ENCODE results near the gene SLC1A7.

The SLC1A7 gene

DNA sequence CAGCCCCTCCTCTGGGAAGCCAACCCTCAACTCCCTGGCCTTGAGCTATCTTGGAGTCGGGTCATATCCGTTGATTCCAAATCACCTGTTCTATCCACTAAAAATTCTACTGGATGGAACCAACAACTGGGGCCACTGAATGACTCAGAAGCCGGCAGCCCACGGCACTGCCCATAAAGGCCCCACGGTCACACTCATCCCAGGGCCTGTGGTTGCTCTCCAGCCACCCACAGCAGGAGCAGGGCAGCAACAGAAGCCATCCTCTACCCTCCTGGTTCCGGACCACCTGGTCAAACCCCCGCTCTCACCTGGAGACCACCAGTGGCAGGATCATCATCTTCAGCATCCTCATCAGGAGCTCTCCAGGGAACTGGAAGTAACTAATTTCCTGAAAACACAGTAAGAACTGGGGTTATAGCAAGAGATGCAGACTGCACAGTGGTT lies 8.4 kb downstream of the SLC1A7 start:
- no peak for DNase-seq (ENCODE audit: low spot score)

GRCh38 chr1:53133261-53134041 lies 9.0 kb downstream of the SLC1A7 start:
- no peak for DNase-seq (ENCODE audit: low spot score)

DNA sequence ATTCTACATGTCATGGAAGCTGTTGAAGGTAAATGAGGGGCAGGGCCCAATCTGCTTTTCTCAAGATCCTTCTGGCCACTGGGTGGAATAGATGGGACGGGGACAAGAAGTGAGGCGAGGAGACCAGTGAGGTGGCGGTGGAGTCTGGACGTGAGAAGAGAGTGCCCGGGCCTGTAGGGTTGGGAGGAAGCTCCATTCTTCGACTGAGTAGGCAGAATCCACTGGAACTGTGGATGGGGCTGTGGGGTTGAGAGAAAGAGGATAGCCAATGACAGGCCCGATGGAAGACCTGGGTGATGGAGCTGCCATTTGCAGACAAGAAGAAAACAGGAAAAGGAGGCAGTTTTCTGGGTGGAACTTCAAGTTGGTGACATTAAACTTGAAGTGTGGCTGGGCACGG lies 10.3 kb downstream of the SLC1A7 start:
- no peak for DNase-seq (ENCODE audit: low spot score)

DNA sequence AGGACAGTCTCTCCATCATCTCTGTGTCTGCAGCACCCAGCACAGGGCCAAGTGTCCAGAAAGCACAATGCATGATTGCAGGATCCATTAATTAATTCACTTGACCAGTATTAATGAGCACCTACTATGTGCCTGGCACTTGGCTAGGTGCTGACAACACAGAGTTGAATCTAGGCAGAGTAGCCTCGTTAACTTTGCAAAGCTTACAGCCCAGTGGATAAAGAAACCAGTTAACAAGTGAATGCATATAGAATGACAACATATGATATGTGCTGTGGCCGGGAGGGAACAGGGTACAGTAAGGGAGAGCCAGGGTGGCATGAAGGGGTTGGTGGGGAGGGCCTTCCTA lies 10.9 kb downstream of the SLC1A7 start:
- no peak for DNase-seq (ENCODE audit: low spot score)

- no peak for DNase-seq (ENCODE audit: low spot score)
These were observed 11.4 kb downstream of the SLC1A7 start for GRCh38 chr1:53130878-53131589.

DNA sequence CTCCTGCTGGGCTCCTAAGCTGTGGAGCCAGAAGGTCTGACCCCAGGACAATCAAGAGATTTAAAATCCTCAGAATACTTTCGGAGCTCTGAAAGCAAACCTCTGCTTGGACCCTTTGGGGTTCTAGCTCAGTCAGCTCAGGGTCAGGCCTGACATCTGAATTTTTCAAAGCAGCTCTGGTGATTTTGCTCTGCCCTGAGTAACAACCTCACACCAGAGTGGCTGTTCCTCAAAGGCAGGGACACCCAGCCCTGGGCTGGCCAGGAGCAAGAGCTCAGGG lies 11.9 kb downstream of the SLC1A7 start:
- no peak for DNase-seq (ENCODE audit: low spot score)

GRCh38 chr1:53129891-53130597 lies 12.4 kb downstream of the SLC1A7 start:
- no peak for DNase-seq (ENCODE audit: low spot score)

GRCh38 chr1:53128401-53128800 lies 14.0 kb downstream of the SLC1A7 start:
- DNase-seq (ENCODE audit: low spot score), result no peak

DNA sequence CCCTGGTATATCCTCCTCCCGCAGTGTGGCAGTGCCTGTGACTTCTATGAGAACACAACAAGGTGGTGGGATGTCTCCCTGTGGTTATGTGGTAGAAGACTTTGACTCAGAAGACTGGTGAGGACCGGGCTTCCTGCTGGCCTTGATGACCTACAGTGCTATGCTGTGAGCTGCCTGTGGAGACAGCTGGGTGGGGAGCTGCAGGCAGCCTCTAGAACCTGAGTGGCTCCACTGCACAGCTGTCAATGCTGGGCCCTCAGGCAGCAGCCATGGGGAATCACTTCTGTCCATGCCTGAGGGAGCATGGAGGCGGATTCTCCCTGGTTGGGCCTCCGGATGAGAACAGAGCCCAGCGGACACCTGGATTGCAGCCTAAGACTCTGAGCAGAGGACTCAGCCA lies 14.9 kb downstream of the SLC1A7 start:
- DNase-seq (ENCODE audit: low spot score), result no peak

DNA sequence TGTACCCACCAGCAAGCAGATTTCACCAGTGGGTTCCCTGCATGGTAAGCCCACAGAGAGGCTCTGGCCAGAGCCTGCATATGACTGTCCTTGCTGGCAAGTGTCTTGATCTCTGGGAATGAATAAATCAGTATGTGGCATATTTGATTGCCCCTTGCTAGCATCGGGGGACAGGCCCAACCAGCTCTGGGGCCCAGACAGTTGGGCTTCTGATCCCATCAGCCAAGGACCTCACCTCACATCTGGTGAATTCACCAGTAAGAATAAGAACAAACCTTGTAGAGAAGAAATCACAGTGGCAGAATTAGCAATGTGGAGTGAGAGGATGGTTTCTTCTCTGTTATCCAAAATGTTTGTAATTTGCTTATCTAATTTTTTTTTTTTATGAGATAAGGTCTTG lies 15.9 kb downstream of the SLC1A7 start:
- no peak for DNase-seq (ENCODE audit: low spot score)

DNA sequence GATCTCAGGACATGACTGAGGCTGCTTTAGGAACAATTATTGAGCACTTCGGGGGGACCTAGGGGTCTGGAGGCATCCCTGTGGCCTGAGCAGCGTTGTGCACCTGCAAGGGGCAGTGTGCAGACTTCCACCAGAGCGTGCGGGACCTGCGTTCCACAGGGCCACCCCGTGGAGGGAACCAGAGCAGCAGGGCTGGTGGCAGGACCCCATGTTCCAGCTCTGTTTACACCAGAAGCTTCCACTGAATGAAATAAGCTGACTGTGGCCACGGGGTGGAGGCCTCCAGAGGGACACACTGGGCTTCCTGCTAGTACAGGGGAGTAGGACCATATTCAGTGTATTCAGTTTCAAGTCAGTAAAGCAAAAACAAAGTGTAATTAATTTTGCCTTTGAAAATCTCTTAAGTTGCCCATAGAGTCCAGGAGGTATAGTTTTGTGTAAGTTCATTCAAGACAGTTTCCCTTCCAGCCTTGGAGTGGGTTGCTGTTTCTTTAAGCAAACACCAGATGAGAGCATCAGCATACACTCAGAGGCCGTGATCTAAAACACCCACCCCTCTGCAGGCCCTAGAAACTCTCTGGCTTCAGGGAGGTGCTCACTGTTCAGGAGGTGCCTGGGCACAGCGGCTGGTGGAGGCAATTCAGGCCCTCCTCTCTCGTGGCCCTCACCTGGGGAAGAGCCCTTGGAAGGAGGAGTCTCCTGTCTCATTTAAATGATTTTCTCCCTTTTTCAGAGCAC lies 16.6 kb downstream of the SLC1A7 start:
- DNase-seq (ENCODE audit: low spot score), result no peak

GRCh38 chr1:53125122-53125521 lies 17.3 kb downstream of the SLC1A7 start:
- no peak for DNase-seq (ENCODE audit: low spot score)

DNA sequence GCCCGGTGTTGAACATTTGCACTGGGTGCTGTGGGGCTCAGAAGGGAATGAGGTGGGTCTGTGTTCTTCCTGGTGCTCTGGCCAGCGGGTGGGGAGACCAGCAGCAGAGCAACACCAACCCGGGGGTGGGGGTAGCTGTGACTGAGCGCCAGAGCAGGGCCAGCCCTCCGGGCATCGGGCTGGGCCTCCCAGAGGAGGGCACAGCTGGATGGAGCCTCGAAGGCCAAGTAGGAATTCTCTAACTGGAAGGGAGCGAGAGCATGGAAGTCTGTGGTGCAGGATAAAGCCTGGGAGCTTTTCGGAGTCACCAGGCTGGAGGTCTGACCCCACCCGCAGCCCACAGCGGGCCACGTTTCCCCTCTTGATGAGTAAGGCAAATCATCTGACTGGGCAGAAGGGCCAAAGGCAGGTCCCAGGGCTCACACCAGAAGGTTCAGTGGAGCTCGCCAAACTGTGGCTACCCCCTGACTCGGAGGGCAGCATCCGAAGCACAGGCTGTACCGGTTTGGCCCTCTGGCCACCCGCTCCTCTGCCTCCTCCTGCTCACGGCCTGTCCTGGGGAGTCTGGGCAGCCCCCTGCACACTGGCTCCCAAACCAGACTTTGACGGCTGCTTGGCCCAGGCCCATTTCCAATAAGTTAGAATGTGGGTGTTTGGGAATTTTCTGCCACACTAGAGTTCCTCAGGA lies 18.8 kb downstream of the SLC1A7 start:
- no peak for DNase-seq (ENCODE audit: low spot score)

GRCh38 chr1:53122961-53123413 lies 19.5 kb downstream of the SLC1A7 start:
- no peak for DNase-seq (ENCODE audit: low spot score)

- no peak for DNase-seq (ENCODE audit: low spot score)
These were observed 20.1 kb downstream of the SLC1A7 start for GRCh38 chr1:53122201-53122885.

DNA sequence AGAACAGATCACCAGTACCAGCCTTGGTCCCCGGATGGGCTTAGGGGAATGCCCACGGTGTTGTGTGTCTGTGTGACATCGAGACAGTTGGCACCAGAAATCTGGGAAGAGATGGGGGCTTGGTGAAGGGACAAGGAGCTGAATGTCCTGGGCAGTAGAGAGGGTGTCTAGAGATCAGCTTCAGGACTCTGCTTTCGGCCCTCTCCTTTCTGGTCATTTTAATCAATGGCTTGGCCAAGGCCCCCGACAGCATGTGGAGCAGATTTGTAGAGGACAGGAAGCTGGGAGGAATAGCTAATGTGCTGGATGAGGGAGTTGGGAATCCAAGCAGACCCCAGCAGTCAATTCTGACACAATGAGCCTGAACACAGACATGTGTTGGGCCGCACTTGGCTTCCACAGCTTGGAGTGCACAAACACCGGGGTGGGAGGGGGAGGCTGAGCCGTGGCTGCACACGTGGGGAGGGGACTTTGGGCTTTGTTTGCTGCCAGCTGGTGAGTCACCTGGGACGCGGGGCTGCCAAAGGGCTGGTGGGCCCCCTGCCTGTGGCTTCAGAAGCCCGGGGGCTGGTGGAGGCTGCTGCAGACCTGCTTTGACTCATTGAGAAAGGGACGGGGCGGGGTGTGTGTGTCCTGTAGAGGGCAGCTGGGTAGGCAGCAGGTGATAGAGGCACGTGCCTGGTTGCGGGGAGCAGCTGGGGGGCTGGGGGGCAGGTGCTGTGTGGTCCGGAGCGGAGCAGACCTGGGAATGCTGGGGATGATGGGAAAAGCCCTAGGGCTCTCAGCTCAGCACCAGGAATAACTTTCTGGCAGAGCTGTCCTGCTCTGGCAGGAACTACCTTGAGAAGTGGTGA lies 20.9 kb downstream of the SLC1A7 start:
- no peak for DNase-seq (ENCODE audit: low spot score)

GRCh38 chr1:53120659-53121058 lies 21.8 kb downstream of the SLC1A7 start:
- no peak for DNase-seq (ENCODE audit: low spot score)

DNA sequence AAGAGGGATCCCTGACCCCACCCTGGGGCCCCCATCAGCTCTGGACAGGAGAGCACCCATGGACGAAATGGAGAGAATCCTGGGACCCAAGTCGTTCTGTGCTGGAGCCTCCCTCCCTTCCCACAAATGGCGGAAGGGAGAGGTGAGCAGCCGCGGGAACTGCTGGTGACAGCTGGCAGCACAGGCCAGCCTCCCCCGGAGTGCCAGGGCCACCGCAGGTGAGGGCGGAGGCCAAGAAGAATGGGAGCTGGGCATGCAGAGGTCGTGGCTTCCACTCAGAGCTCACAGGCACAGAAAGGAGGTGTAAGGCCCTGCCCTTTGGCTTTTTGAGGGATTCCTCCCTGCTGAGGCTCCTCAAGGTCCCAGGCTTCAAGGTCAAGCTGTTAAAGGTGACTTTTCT lies 24.6 kb downstream of the SLC1A7 start:
- no peak for DNase-seq (ENCODE audit: low spot score)

DNA sequence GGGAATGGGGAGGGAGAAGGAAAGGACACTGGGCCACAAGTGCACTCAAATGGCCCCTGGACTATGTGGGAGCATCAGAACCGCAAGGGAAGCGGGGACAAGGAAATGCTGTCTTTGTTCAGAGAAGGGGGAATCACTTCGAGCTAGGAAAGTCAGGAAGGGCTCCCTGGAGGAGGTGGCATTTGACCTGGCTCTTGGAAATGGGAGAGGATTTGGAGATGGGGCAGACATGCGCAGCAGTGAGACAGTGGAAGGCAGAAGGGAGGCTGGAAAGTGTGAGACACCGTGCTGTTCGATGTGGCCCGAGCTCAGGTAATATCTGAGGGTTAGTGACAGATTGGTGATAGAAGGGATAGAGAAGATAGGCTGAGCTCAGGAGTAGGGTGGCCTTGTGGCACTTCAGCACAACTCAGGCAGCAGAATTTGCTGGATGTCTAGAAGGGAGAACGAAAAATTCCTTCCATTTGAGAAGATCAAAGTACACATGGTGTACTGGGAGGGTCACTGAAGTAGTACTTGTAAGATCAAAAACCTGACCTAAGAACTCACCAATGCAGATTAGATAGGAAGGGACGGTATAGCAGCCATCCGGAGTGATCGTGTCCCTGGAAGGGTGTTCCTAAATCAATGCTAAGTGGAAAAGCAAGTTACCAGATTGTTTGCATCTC lies 25.4 kb downstream of the SLC1A7 start:
- no peak for DNase-seq (ENCODE audit: low spot score)

DNA sequence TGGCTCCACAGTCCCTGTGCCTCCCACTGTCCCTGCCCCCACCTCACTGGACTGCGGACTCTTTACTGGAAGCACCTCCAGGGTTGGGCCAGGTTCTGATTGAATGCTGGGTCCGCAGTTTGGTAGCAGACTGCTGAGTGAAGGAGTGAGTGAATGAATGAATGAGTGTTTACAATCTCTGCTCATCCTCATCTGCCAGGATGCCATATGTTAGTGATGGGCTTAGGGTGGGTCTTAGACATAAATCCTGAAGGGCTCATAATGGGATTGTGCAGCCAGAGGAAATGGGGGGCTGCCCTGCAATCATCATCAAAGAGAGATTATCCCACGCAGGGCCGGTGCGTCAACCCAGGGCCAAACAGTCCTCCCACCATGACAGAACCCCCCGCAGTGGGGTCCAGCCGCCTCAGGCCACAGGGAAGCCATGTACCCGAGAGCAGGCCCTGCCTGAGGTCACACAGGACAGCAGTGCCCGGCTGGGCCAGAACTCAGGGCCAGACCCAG lies 26.1 kb downstream of the SLC1A7 start:
- DNase-seq (ENCODE audit: low spot score), result no peak
